ENCODE data around the gene CPNE7. TPM values are rescaled to one million over a fixed set of nuclear protein-coding genes. Genes with fewer than 3 reads are reported as not detected.

The CPNE7 gene
- total and polyA plus RNA-seq, 9 donors = 0.36 to 4.0 (median 0.92) TPM; not detected in 2

- TF ChIP-seq CTCF (IDR thresholded peaks at IDR 0.05) (no peak), EP300 (IDR thresholded peaks at IDR 0.05) (no peak), POLR2A (IDR thresholded peaks at IDR 0.05) (no peak)
- H3K4me1 ChIP-seq (ENCODE audit: insufficient read depth) = no peaks in the 10 kb centered on the region
- no peak overlapping the region for H3K27ac ChIP-seq
- H3K36me3 ChIP-seq = no peaks in the 10 kb centered on the region
- intact Hi-C loops (cut with DNase I) = no loop called here
- 18 to 24% (median 21%) methylated on average over 14 of the region's 14 CpGs for WGBS, 3 donors
- H3K9me3 ChIP-seq = no peaks in the 10 kb centered on the region
- H3K27me3 ChIP-seq = no peaks in the 10 kb centered on the region
- no peak for DNase-seq
- H3K4me3 ChIP-seq = no peak overlapping the region
Observed at GRCh38 chr16:89641458-89642119, 66.0 kb downstream of the CPNE7 start.

GRCh38 chr16:89642574-89642973 lies 67.0 kb downstream of the CPNE7 start:
- intact Hi-C loops (cut with DNase I) = no loop called here
- H3K27me3 ChIP-seq = no peaks in the 10 kb centered on the region
- 54 to 70% (median 61%) methylated on average over 13 of the region's 13 CpGs for WGBS, 3 donors
- H3K4me3 ChIP-seq = no peak overlapping the region
- no peaks in the 10 kb centered on the region for H3K4me1 ChIP-seq (ENCODE audit: insufficient read depth)
- H3K36me3 ChIP-seq = no peaks in the 10 kb centered on the region
- DNase-seq = no peak
- H3K27ac ChIP-seq = no peak overlapping the region
- TF ChIP-seq EP300 (IDR thresholded peaks at IDR 0.05) = no peak
- no peak for TF ChIP-seq CTCF (IDR thresholded peaks at IDR 0.05)
- no peak for TF ChIP-seq POLR2A (IDR thresholded peaks at IDR 0.05)
- no peaks in the 10 kb centered on the region for H3K9me3 ChIP-seq

- no peak overlapping the region for H3K4me3 ChIP-seq
- 58 to 64% (median 61%) methylated on average over 14 of the region's 14 CpGs for WGBS, 3 donors
- TF ChIP-seq CTCF (IDR thresholded peaks at IDR 0.05) (no peak), POLR2A (IDR thresholded peaks at IDR 0.05) (no peak), EP300 (IDR thresholded peaks at IDR 0.05) (no peak)
- H3K27me3 ChIP-seq = no peaks in the 10 kb centered on the region
- intact Hi-C loops (cut with DNase I) = no loop called here
- H3K36me3 ChIP-seq = no peaks in the 10 kb centered on the region
- no peak for DNase-seq
- no peaks in the 10 kb centered on the region for H3K4me1 ChIP-seq (ENCODE audit: insufficient read depth)
- no peaks in the 10 kb centered on the region for H3K9me3 ChIP-seq
- no peak overlapping the region for H3K27ac ChIP-seq
Observed at GRCh38 chr16:89643769-89644300, 68.3 kb downstream of the CPNE7 start.

GRCh38 chr16:89645122-89645521 lies 69.6 kb downstream of the CPNE7 start:
- H3K4me3 ChIP-seq = no peak overlapping the region
- TF ChIP-seq CTCF (IDR thresholded peaks at IDR 0.05) (no peak), POLR2A (IDR thresholded peaks at IDR 0.05) (no peak), EP300 (IDR thresholded peaks at IDR 0.05) (no peak)
- no peaks in the 10 kb centered on the region for H3K27me3 ChIP-seq
- intact Hi-C loops (cut with DNase I) = no loop called here
- 69 to 79% (median 75%) methylated on average over 11 of the region's 11 CpGs for WGBS, 3 donors
- no peaks in the 10 kb centered on the region for H3K9me3 ChIP-seq
- no peak overlapping the region for H3K27ac ChIP-seq
- no peaks in the 10 kb centered on the region for H3K36me3 ChIP-seq
- no peak for DNase-seq
- H3K4me1 ChIP-seq (ENCODE audit: insufficient read depth) = no peaks in the 10 kb centered on the region
